Measurements from ENCODE around the gene FYB2. TPM values are rescaled to one million over a fixed set of nuclear protein-coding genes. Genes with fewer than 3 reads are reported as not detected.

Gene FYB2
- total RNA-seq, 2 experiments from 2014 or later = not detected

GRCh38 chr1:56820755-56821461, 1.7 kb upstream of the FYB2 start:
- Mint-ChIP-seq H3K9me3 (no peaks in the 10 kb centered on the region), H3K4me1 (no peaks in the 10 kb centered on the region), H3K27me3 (peaks cover 29% of the 10 kb centered on the region), H3K4me3 (no peak overlapping the region), H3K27ac (no peak overlapping the region), H3K36me3 (no peaks in the 10 kb centered on the region)
- peak; percentile 62 for DNase-seq

GRCh38 chr1:56817716-56818463, 1.3 kb downstream of the FYB2 start:
- H3K27me3 Mint-ChIP-seq = peaks cover 34% of the 10 kb centered on the region
- H3K4me1 Mint-ChIP-seq = no peaks in the 10 kb centered on the region
- DNase-seq = no peak
- no peak overlapping the region for H3K4me3 Mint-ChIP-seq
- H3K9me3 Mint-ChIP-seq = peaks cover 2% of the 10 kb centered on the region
- no peak overlapping the region for H3K27ac Mint-ChIP-seq
- no peaks in the 10 kb centered on the region for H3K36me3 Mint-ChIP-seq

GRCh38 chr1:56816909-56817308, 2.3 kb downstream of the FYB2 start:
- no peak overlapping the region for H3K27ac Mint-ChIP-seq
- no peaks in the 10 kb centered on the region for H3K36me3 Mint-ChIP-seq
- peaks cover 2% of the 10 kb centered on the region for H3K9me3 Mint-ChIP-seq
- no peaks in the 10 kb centered on the region for H3K4me1 Mint-ChIP-seq
- H3K4me3 Mint-ChIP-seq = no peak overlapping the region
- peaks cover 38% of the 10 kb centered on the region for H3K27me3 Mint-ChIP-seq
- DNase-seq = no peak

- Mint-ChIP-seq H3K4me1 (no peaks in the 10 kb centered on the region), H3K27me3 (peaks cover 36% of the 10 kb centered on the region), H3K27ac (no peak overlapping the region), H3K36me3 (no peaks in the 10 kb centered on the region), H3K4me3 (no peak overlapping the region), H3K9me3 (peaks cover 2% of the 10 kb centered on the region)
- DNase-seq = no peak
Measured at GRCh38 chr1:56816264-56816663, 2.9 kb downstream of the FYB2 start.

GRCh38 chr1:56814205-56814604, 5.0 kb downstream of the FYB2 start:
- peaks cover 2% of the 10 kb centered on the region for H3K9me3 Mint-ChIP-seq
- H3K36me3 Mint-ChIP-seq = no peaks in the 10 kb centered on the region

GRCh38 chr1:56811331-56811730, 7.9 kb downstream of the FYB2 start:
- H3K27me3 Mint-ChIP-seq = peaks cover 28% of the 10 kb centered on the region
- no peak overlapping the region for H3K4me3 Mint-ChIP-seq
- H3K4me1 Mint-ChIP-seq = no peaks in the 10 kb centered on the region
- H3K36me3 Mint-ChIP-seq = no peaks in the 10 kb centered on the region
- DNase-seq = no peak
- H3K9me3 Mint-ChIP-seq = peaks cover 2% of the 10 kb centered on the region
- no peak overlapping the region for H3K27ac Mint-ChIP-seq

More at GRCh38 chr1:56814205-56814604, 5.0 kb downstream of the FYB2 start:
- no peak overlapping the region for H3K4me3 Mint-ChIP-seq
- DNase-seq = no peak
- H3K27me3 Mint-ChIP-seq = peaks cover 31% of the 10 kb centered on the region
- no peak overlapping the region for H3K27ac Mint-ChIP-seq
- H3K4me1 Mint-ChIP-seq = no peaks in the 10 kb centered on the region

GRCh38 chr1:56808410-56808809, 10.8 kb downstream of the FYB2 start:
- peaks cover 16% of the 10 kb centered on the region for H3K27me3 Mint-ChIP-seq
- H3K36me3 Mint-ChIP-seq = no peaks in the 10 kb centered on the region
- no peak overlapping the region for H3K27ac Mint-ChIP-seq

GRCh38 chr1:56806804-56807203, 12.4 kb downstream of the FYB2 start:
- Mint-ChIP-seq H3K36me3 (no peaks in the 10 kb centered on the region), H3K4me1 (no peaks in the 10 kb centered on the region), H3K4me3 (no peak overlapping the region), H3K9me3 (no peaks in the 10 kb centered on the region), H3K27ac (no peak overlapping the region), H3K27me3 (peaks cover 7% of the 10 kb centered on the region)
- no peak for DNase-seq

More at GRCh38 chr1:56808410-56808809, 10.8 kb downstream of the FYB2 start:
- Mint-ChIP-seq H3K4me3 (no peak overlapping the region), H3K4me1 (no peaks in the 10 kb centered on the region), H3K9me3 (no peaks in the 10 kb centered on the region)
- no peak for DNase-seq

GRCh38 chr1:56803561-56804156, 15.5 kb downstream of the FYB2 start:
- DNase-seq = peak; percentile 2
- no peaks in the 10 kb centered on the region for H3K9me3 Mint-ChIP-seq
- no peaks in the 10 kb centered on the region for H3K36me3 Mint-ChIP-seq
- H3K4me1 Mint-ChIP-seq = no peaks in the 10 kb centered on the region
- H3K4me3 Mint-ChIP-seq = no peak overlapping the region
- no peak overlapping the region for H3K27ac Mint-ChIP-seq
- no peaks in the 10 kb centered on the region for H3K27me3 Mint-ChIP-seq

GRCh38 chr1:56799605-56800400, 19.4 kb downstream of the FYB2 start:
- H3K27me3 Mint-ChIP-seq = peaks cover 11% of the 10 kb centered on the region
- no peak overlapping the region for H3K4me3 Mint-ChIP-seq
- no peaks in the 10 kb centered on the region for H3K4me1 Mint-ChIP-seq
- no peak overlapping the region for H3K27ac Mint-ChIP-seq
- no peaks in the 10 kb centered on the region for H3K9me3 Mint-ChIP-seq
- no peak for DNase-seq
- no peaks in the 10 kb centered on the region for H3K36me3 Mint-ChIP-seq

GRCh38 chr1:56798053-56798471, 21.1 kb downstream of the FYB2 start:
- no peak for DNase-seq
- Mint-ChIP-seq H3K4me1 (no peaks in the 10 kb centered on the region), H3K27ac (no peak overlapping the region), H3K27me3 (peaks cover 11% of the 10 kb centered on the region), H3K36me3 (no peaks in the 10 kb centered on the region), H3K4me3 (no peak overlapping the region), H3K9me3 (no peaks in the 10 kb centered on the region)

- Mint-ChIP-seq H3K4me3 (no peak overlapping the region), H3K27me3 (peaks cover 11% of the 10 kb centered on the region), H3K36me3 (no peaks in the 10 kb centered on the region), H3K27ac (no peak overlapping the region), H3K4me1 (no peaks in the 10 kb centered on the region), H3K9me3 (no peaks in the 10 kb centered on the region)
- no peak for DNase-seq
Measured at GRCh38 chr1:56797065-56797685, 22.0 kb downstream of the FYB2 start.

GRCh38 chr1:56795870-56796269, 23.3 kb downstream of the FYB2 start:
- Mint-ChIP-seq H3K36me3 (no peaks in the 10 kb centered on the region), H3K9me3 (no peaks in the 10 kb centered on the region), H3K27ac (no peak overlapping the region), H3K4me3 (no peak overlapping the region), H3K4me1 (no peaks in the 10 kb centered on the region), H3K27me3 (peaks cover 14% of the 10 kb centered on the region)
- DNase-seq = no peak

GRCh38 chr1:56790036-56790435, 29.2 kb downstream of the FYB2 start:
- Mint-ChIP-seq H3K36me3 (no peaks in the 10 kb centered on the region), H3K4me1 (no peaks in the 10 kb centered on the region), H3K4me3 (no peak overlapping the region), H3K27me3 (peaks cover 11% of the 10 kb centered on the region), H3K27ac (no peak overlapping the region), H3K9me3 (no peaks in the 10 kb centered on the region)
- DNase-seq = no peak
